ENCODE data around the gene UTRN. TPM values are rescaled to one million over a fixed set of nuclear protein-coding genes. Genes with fewer than 3 reads are reported as not detected.

UTRN gene
- total RNA-seq, 2 experiments from 2014 or later = 17.5 to 18.1 TPM

DNA sequence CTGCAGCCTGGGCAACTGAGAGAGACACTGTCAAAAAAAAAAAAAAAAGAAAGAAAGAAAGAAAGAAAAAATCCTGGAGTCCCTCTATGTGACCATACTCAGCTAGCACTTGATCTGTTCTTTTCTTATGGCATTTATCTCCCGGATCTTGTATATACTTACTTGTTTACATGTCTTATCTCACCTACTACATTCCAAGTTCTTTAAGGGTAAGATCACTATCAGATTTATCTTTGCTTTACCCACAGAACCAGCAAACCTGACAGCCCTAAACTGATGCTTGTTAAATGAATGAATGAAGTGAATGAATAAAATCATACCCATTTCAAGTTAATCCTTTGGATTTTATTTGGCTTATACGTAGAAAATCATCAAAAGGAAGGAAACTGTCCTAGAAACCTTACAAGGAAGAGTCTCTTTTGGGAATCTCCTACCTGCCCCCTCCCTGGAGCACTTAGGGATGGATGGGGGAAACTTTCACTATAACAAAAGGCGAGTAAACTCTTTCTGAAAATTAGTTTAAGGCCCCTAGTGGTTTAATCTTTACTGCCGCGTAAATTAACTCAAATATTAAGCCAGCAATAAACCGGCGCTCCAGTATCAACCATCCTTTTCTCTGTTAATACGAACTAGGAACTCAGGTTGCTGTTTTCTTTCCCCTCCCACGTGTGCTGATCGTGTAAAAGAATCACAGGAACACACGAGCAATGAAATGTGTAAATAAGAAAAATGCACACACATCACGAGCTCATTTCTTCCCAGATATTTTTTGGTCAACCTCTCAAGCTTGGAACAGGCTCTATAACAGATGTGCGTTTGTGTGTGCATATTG lies 1.3 kb upstream of the UTRN start:
- POLR2A ChIA-PET = interaction anchor here (0.5 kb wide), 1 partner anchor 232 kb away, joined by 3 read pairs; no protein-coding TSS in a partner anchor
- Histone ChIP-seq H4K20me1 (ENCODE audit: insufficient read depth, low read length) (no peaks in the 10 kb centered on the region), H3K9me2 (ENCODE audit: insufficient read depth, low read length) (no peaks in the 10 kb centered on the region), H3K4me2 (ENCODE audit: low read length) (no peak overlapping the region), H3K79me2 (ENCODE audit: insufficient read depth, low read depth, low read length) (no peaks in the 10 kb centered on the region), H3K4me1 (ENCODE audit: insufficient read depth, low read length, poor library complexity, severe bottlenecking) (no peaks in the 10 kb centered on the region), H3K4me3 (ENCODE audit: low read depth, low read length, poor library complexity, severe bottlenecking) (no peak overlapping the region), H3K9me3 (ENCODE audit: low read length) (no peaks in the 10 kb centered on the region), H3K36me3 (ENCODE audit: insufficient read depth, low read length) (no peaks in the 10 kb centered on the region), H2AFZ (ENCODE audit: low read length) (no peak overlapping the region), H3K27ac (ENCODE audit: low read depth, low read length, poor library complexity, severe bottlenecking) (no peak overlapping the region)
- intact Hi-C loops (cut with micrococcal nuclease; ENCODE audit: unreplicated experiment) = no loop called here
- CTCF ChIA-PET (ENCODE audit: unreplicated experiment) = interaction anchor here (0.6 kb wide), 1 partner anchor 158 kb away, joined by 8 read pairs; no protein-coding TSS in a partner anchor
- TF ChIP-seq, protein P1, sequence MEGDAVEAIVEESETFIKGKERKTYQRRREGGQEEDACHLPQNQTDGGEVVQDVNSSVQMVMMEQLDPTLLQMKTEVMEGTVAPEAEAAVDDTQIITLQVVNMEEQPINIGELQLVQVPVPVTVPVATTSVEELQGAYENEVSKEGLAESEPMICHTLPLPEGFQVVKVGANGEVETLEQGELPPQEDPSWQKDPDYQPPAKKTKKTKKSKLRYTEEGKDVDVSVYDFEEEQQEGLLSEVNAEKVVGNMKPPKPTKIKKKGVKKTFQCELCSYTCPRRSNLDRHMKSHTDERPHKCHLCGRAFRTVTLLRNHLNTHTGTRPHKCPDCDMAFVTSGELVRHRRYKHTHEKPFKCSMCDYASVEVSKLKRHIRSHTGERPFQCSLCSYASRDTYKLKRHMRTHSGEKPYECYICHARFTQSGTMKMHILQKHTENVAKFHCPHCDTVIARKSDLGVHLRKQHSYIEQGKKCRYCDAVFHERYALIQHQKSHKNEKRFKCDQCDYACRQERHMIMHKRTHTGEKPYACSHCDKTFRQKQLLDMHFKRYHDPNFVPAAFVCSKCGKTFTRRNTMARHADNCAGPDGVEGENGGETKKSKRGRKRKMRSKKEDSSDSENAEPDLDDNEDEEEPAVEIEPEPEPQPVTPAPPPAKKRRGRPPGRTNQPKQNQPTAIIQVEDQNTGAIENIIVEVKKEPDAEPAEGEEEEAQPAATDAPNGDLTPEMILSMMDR (conservative IDR thresholded peaks at IDR 0.05; ENCODE audit: low read length) = no peak
- no peak for TF ChIP-seq EZH2phosphoT487 (IDR thresholded peaks at IDR 0.05; ENCODE audit: borderline replicate concordance, low read depth, low read length)
- DNase-seq (ENCODE audit: low spot score) = no peak
- BruUV-seq (replicated peaks) = no TSS peak

DNA sequence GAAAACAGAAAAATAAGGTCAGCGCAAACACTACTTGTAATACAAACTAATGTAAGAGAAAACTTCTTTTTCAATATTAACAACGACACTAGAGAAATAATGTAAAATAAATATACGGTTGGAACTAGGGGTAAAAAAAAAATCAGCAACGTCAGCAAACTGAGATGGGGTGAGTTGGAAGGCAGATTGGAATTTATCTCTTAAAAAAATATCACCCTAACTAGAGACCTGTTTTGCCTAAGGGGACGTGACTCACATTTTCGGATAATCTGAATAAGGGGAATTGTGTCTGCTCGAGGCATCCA lies 705 bp upstream of the UTRN start:
- Histone ChIP-seq H3K9me3 (ENCODE audit: low read length) (no peaks in the 10 kb centered on the region), H3K36me3 (ENCODE audit: insufficient read depth, low read length) (no peaks in the 10 kb centered on the region), H3K9me2 (ENCODE audit: insufficient read depth, low read length) (no peaks in the 10 kb centered on the region), H3K27ac (ENCODE audit: low read depth, low read length, poor library complexity, severe bottlenecking) (no peak overlapping the region), H4K20me1 (ENCODE audit: insufficient read depth, low read length) (no peaks in the 10 kb centered on the region), H3K4me3 (ENCODE audit: low read depth, low read length, poor library complexity, severe bottlenecking) (no peak overlapping the region), H2AFZ (ENCODE audit: low read length) (no peak overlapping the region), H3K79me2 (ENCODE audit: insufficient read depth, low read depth, low read length) (no peaks in the 10 kb centered on the region), H3K4me2 (ENCODE audit: low read length) (no peak overlapping the region), H3K4me1 (ENCODE audit: insufficient read depth, low read length, poor library complexity, severe bottlenecking) (no peaks in the 10 kb centered on the region)
- ChIA-PET POLR2A (no interaction called here), CTCF (ENCODE audit: unreplicated experiment) (no interaction called here)
- no TSS peak for BruUV-seq (replicated peaks)
- DNase-seq (ENCODE audit: low spot score) = no peak
- intact Hi-C loops (cut with micrococcal nuclease; ENCODE audit: unreplicated experiment) = no loop called here
- TF ChIP-seq, protein P1 (conservative IDR thresholded peaks at IDR 0.05; ENCODE audit: low read length) = no peak
- TF ChIP-seq EZH2phosphoT487 (IDR thresholded peaks at IDR 0.05; ENCODE audit: borderline replicate concordance, low read depth, low read length) = no peak

DNA sequence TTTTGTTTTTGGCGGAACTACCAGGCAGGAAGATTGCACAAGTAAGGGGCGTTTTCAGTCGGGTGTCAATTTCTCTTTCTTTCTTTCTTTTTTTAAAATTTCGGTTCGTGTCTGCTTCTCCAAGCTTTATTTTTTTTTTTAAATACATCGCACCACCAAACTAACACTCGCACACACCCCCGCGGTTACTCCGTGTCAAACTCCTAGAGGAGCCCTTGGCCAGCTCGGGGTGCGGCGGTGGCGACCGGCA lies 338 bp downstream of the UTRN start:
- BruUV-seq (replicated peaks) = no TSS peak
- Histone ChIP-seq H3K4me3 (ENCODE audit: low read depth, low read length, poor library complexity, severe bottlenecking) (no peak overlapping the region), H3K9me3 (ENCODE audit: low read length) (no peaks in the 10 kb centered on the region), H3K9me2 (ENCODE audit: insufficient read depth, low read length) (no peaks in the 10 kb centered on the region), H3K27ac (ENCODE audit: low read depth, low read length, poor library complexity, severe bottlenecking) (no peak overlapping the region), H3K79me2 (ENCODE audit: insufficient read depth, low read depth, low read length) (no peaks in the 10 kb centered on the region), H2AFZ (ENCODE audit: low read length) (no peak overlapping the region), H3K36me3 (ENCODE audit: insufficient read depth, low read length) (no peaks in the 10 kb centered on the region), H3K4me1 (ENCODE audit: insufficient read depth, low read length, poor library complexity, severe bottlenecking) (no peaks in the 10 kb centered on the region), H4K20me1 (ENCODE audit: insufficient read depth, low read length) (no peaks in the 10 kb centered on the region), H3K4me2 (ENCODE audit: low read length) (no peak overlapping the region)
- POLR2A ChIA-PET = no interaction called here
- intact Hi-C loops (cut with micrococcal nuclease; ENCODE audit: unreplicated experiment) = no loop called here
- no peak for TF ChIP-seq EZH2phosphoT487 (IDR thresholded peaks at IDR 0.05; ENCODE audit: borderline replicate concordance, low read depth, low read length)
- TF ChIP-seq, protein P1 (conservative IDR thresholded peaks at IDR 0.05; ENCODE audit: low read length) = no peak
- DNase-seq (ENCODE audit: low spot score) = no peak
- CTCF ChIA-PET (ENCODE audit: unreplicated experiment) = no interaction called here

Data from OCI-LY7 (cell line).